Measurements from ENCODE around the gene ADCK1. TPM values are rescaled to one million over a fixed set of nuclear protein-coding genes. Genes with fewer than 3 reads are reported as not detected.

ADCK1 gene
- total RNA-seq, 2 experiments from 2014 or later: 7.5 to 9.6 TPM

DNA sequence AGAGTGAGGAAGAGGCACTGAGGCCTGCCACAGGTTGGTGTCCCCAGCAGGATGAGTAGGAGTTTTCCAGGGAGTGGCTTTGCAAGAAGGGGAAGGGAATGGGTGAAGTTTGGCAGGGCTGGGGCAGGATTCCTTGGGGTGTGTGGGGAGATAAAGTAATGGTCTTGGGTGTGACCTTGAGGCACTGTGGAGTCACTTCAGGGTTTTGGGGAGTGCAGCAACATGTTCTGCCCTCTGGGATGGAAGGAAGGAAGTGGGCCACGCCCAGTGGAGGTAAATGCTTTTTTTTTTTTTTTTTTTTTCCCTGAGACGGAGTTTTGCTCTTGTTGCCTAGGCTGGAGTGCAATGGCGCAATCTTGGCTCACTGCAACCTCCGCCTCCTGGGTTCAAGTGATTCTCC, 108.9 kb downstream of the ADCK1 start:
- DNase-seq (ENCODE audit: low spot score): no peak
- H3K27ac ChIP-seq (ENCODE audit: low read depth, low read length, poor library complexity, severe bottlenecking): no peak overlapping the region
- H3K4me2 ChIP-seq (ENCODE audit: low read length): no peak overlapping the region
- ChIA-PET POLR2A (interaction anchor here (0.7 kb wide), 2 partner anchors 18 to 712 kb away, joined by 4 to 7 read pairs; no protein-coding TSS in a partner anchor), CTCF (ENCODE audit: unreplicated experiment) (no interaction called here)
- H3K4me1 ChIP-seq (ENCODE audit: insufficient read depth, low read length, poor library complexity, severe bottlenecking): no peaks in the 10 kb centered on the region
- no peak overlapping the region for H3K4me3 ChIP-seq (ENCODE audit: low read depth, low read length, poor library complexity, severe bottlenecking)
- no peaks in the 10 kb centered on the region for H3K9me3 ChIP-seq (ENCODE audit: low read length)
- intact Hi-C loops (cut with micrococcal nuclease; ENCODE audit: unreplicated experiment): no loop called here
- no peaks in the 10 kb centered on the region for H4K20me1 ChIP-seq (ENCODE audit: insufficient read depth, low read length)
- no peaks in the 10 kb centered on the region for H3K36me3 ChIP-seq (ENCODE audit: insufficient read depth, low read length)
- no peaks in the 10 kb centered on the region for H3K79me2 ChIP-seq (ENCODE audit: insufficient read depth, low read depth, low read length)
- TF ChIP-seq EZH2phosphoT487 (IDR thresholded peaks at IDR 0.05; ENCODE audit: borderline replicate concordance, low read depth, low read length) (no peak), CTCF (conservative IDR thresholded peaks at IDR 0.05; ENCODE audit: low read length) (no peak)
- no peaks in the 10 kb centered on the region for H3K9me2 ChIP-seq (ENCODE audit: insufficient read depth, low read length)
- H2AFZ ChIP-seq (ENCODE audit: low read length): no peak overlapping the region
- no TSS peak for BruUV-seq (replicated peaks)

DNA sequence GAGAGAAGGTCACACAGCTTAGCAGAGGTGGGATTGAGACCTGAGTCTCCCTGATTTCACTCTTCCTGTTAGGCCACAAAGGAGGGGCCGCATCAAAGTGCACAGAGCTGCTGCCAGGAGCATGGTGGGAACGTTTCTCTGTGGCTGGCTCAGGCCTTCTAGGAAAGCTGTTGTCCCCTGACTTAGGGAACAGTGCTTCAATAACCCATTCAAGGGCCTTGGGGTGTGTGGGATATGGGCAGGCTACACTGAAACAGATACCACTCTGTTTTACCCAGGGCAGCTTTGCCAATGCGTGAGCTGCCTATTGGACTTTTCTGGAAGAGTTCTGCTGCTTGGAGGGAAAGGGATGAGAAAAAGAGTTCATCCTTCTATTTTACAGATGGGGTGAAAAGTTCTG, 110.0 kb downstream of the ADCK1 start:
- Histone ChIP-seq H3K4me1 (ENCODE audit: insufficient read depth, low read length, poor library complexity, severe bottlenecking) (no peaks in the 10 kb centered on the region), H4K20me1 (ENCODE audit: insufficient read depth, low read length) (no peaks in the 10 kb centered on the region), H3K27ac (ENCODE audit: low read depth, low read length, poor library complexity, severe bottlenecking) (no peak overlapping the region), H3K36me3 (ENCODE audit: insufficient read depth, low read length) (no peaks in the 10 kb centered on the region), H2AFZ (ENCODE audit: low read length) (no peak overlapping the region), H3K4me3 (ENCODE audit: low read depth, low read length, poor library complexity, severe bottlenecking) (no peak overlapping the region), H3K9me2 (ENCODE audit: insufficient read depth, low read length) (no peaks in the 10 kb centered on the region), H3K4me2 (ENCODE audit: low read length) (no peak overlapping the region), H3K9me3 (ENCODE audit: low read length) (no peaks in the 10 kb centered on the region), H3K79me2 (ENCODE audit: insufficient read depth, low read depth, low read length) (no peaks in the 10 kb centered on the region)
- no peak for DNase-seq (ENCODE audit: low spot score)
- ChIA-PET POLR2A (interaction anchor here (0.6 kb wide), 1 partner anchor 27 kb away, joined by 4 read pairs; no protein-coding TSS in a partner anchor), CTCF (ENCODE audit: unreplicated experiment) (no interaction called here)
- no peak for TF ChIP-seq EZH2phosphoT487 (IDR thresholded peaks at IDR 0.05; ENCODE audit: borderline replicate concordance, low read depth, low read length)
- TF ChIP-seq CTCF (conservative IDR thresholded peaks at IDR 0.05; ENCODE audit: low read length): no peak
- BruUV-seq (replicated peaks): no TSS peak
- intact Hi-C loops (cut with micrococcal nuclease; ENCODE audit: unreplicated experiment): no loop called here

- Histone ChIP-seq H2AFZ (ENCODE audit: low read length) (no peak overlapping the region), H3K4me1 (ENCODE audit: insufficient read depth, low read length, poor library complexity, severe bottlenecking) (no peaks in the 10 kb centered on the region), H3K9me2 (ENCODE audit: insufficient read depth, low read length) (no peaks in the 10 kb centered on the region), H3K4me2 (ENCODE audit: low read length) (no peak overlapping the region), H3K36me3 (ENCODE audit: insufficient read depth, low read length) (no peaks in the 10 kb centered on the region), H3K9me3 (ENCODE audit: low read length) (no peaks in the 10 kb centered on the region), H3K27ac (ENCODE audit: low read depth, low read length, poor library complexity, severe bottlenecking) (no peak overlapping the region), H4K20me1 (ENCODE audit: insufficient read depth, low read length) (no peaks in the 10 kb centered on the region), H3K79me2 (ENCODE audit: insufficient read depth, low read depth, low read length) (no peaks in the 10 kb centered on the region), H3K4me3 (ENCODE audit: low read depth, low read length, poor library complexity, severe bottlenecking) (no peak overlapping the region)
- ChIA-PET CTCF (ENCODE audit: unreplicated experiment) (no interaction called here), POLR2A (interaction anchor here (0.6 kb wide), 1 partner anchor 28 kb away, joined by 4 read pairs; no protein-coding TSS in a partner anchor)
- TF ChIP-seq EZH2phosphoT487 (IDR thresholded peaks at IDR 0.05; ENCODE audit: borderline replicate concordance, low read depth, low read length): no peak
- TF ChIP-seq CTCF (conservative IDR thresholded peaks at IDR 0.05; ENCODE audit: low read length): no peak
- BruUV-seq (replicated peaks): no TSS peak
- intact Hi-C loops (cut with micrococcal nuclease; ENCODE audit: unreplicated experiment): no loop called here
- no peak for DNase-seq (ENCODE audit: low spot score)
These were observed 110.6 kb downstream of the ADCK1 start for GRCh38 chr14:77910506-77910905.
